COLO668 (cell line): ENCODE data around the gene ITGA5.

Source experiments
- DNase-seq: peaks from one replicate; lab custom pipeline; 2025; ENCODE audit not compliant: unreplicated experiment; lab: John Stamatoyannopoulos, UW

ITGA5 gene

DNA sequence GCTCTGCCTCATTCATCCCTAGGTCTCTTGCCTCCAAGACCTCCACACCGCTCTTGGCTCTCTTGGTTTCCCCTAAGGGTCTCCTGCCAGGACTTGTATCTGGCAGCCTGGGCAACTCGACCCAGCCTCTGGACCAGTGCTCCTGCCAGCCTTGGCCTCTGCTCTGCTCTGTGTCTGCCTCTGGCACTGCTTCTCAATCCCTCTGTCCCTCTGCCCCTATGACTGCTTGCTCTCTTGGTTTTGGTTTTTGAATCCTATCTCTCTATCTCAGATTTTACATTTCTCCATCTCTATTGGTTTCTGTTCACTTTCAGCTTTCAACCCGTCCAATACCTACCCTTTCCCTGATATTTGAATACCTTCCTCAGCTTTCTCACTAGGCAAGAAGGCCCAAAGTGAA, 6.3 kb downstream of the ITGA5 start:
- DNase-seq, result no peak

DNA sequence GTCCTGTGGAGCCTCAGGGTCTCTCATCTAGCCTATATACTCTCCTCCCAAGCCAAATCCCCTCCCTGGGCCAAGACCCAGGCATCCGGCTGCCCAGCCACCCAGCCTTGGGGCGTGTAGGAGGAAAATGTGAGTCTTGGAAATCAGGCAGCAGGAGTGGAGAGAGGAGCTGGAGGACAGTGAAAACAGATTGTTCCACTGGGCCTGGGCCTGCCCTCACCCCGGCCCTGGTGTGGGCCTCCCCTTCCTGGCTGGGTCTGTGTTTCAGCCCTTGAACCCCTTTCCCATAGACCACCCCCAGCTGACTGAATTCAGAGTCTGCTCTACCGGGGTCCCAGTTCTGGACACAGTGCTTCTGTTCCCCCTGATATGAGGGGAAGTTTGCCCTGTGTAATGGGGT, 6.7 kb downstream of the ITGA5 start:
- no peak for DNase-seq

GRCh38 chr12:54411391-54412241, 7.5 kb downstream of the ITGA5 start:
- no peak for DNase-seq

DNA sequence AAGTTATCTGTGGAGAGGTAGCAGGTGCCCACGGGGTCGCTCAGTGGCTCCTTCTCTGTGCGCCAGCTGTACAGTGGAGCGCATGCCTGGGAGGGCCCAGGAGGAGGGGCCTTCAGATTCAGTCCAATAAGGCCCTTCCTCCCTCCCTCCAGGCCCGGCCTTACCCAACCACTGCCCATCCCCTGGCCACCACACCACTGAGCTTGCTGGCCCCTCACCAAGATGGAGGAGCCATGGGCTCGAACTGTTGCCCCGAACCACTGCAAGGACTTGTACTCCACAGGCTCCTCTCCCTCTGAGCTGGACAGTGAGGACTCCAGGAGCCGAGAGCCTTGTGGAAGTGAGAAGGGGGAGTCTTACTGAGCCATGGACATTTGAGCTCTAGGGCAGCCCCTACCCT, 9.8 kb downstream of the ITGA5 start:
- DNase-seq, result no peak

DNA sequence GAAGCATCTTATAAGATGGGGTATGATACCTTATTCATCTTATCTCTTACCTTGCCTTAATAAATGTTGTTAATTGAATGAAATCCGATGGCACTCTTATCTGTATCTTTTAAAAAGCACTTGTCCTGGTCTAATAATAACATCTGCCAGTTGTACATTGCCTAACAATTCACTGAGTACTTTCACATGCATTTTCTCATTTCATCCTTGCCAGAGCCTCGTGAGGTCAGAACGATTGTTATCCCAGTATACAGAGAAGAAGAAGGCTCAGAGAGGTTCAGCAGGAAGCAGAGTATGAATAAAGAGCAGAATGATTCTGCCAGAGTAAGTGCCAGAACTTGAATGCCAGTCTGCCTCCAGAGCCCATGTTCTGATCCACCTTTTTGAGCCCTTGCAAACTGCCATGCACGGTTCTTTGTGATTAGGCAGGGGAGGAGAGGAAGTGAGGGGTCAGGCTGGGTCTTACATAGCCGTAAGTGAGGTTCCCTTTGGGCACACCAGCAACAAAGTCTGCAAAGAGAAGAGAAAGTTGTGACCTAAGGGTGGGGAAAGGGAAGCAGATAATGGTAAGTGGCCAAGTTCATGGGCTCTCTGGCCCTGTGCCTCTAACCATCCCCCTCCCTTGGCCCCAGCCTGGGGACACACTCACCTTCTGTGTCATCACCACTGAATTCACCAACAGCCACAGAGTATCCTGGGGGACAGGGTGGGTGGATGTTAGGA, 11.7 kb downstream of the ITGA5 start:
- DNase-seq, result no peak

- no peak for DNase-seq
Observed at GRCh38 chr12:54405573-54405972, 13.5 kb downstream of the ITGA5 start.

GRCh38 chr12:54405106-54405505, 14.0 kb downstream of the ITGA5 start:
- DNase-seq, result no peak

- DNase-seq, result peak; percentile 23
Observed at GRCh38 chr12:54404061-54405004, 14.7 kb downstream of the ITGA5 start.

- no peak for DNase-seq
Observed at GRCh38 chr12:54401119-54401518, 17.9 kb downstream of the ITGA5 start.

DNA sequence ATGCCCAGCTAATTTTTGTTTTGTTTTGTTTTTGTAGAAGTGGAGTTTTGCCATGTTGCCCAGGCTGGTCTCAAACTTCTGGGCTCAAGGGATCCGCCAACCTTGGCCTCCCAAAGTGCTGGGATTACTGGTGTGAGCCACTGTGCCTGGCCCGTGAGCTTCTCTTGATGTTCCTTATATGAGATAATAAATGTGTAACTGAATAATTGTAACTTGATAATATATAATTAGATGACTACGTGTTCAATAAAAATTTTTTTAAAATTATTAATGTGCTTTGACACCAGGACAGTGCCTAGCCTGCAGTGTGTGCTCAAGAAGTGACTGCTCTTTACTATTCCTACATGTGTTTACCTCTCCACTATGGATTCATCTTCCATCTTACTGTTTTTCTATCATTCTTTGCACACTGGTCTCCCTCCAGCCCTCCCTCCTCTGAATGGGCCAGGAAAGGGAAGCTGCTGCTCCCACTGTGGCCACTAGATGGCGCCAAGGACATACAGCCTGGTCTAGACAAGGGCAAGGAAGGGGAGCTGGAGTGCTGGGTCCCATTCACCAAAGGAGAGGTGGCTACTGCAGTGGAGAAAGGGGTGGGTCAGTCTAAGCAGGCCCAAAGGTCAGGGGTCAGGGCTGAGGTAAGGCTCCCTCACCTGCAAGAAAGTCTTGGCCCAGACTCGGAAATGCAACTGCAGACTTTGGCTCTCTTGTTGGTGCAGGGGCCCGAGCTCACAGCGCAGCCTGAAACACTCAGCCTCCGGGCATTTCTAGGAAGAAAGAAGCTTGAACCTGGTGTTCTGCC, 19.9 kb downstream of the ITGA5 start:
- peak; percentile 34 for DNase-seq

- no peak for DNase-seq
Observed at GRCh38 chr12:54398218-54398617, 20.8 kb downstream of the ITGA5 start.

DNA sequence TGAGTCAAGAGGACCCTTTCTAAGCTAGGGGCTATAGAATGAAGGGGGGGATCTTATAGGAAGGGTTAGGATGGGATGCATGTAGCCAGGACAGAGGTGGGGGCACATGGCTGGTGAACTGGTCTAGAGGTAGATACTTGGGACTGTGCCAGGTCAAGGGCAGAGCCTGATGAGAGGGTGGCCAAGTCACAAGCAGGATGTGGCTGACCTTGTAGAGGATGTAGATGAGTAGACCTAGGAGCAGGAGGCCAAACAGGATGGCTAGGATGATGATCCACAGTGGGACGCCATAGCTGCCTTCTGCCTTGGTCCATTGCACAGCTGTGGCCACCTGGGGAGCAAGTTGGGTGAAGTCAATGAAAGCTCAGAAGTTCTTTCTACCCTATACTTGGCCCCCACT, 21.9 kb downstream of the ITGA5 start:
- DNase-seq, result no peak

- no peak for DNase-seq
Observed at GRCh38 chr12:54395545-54395944, 23.5 kb downstream of the ITGA5 start.

DNA sequence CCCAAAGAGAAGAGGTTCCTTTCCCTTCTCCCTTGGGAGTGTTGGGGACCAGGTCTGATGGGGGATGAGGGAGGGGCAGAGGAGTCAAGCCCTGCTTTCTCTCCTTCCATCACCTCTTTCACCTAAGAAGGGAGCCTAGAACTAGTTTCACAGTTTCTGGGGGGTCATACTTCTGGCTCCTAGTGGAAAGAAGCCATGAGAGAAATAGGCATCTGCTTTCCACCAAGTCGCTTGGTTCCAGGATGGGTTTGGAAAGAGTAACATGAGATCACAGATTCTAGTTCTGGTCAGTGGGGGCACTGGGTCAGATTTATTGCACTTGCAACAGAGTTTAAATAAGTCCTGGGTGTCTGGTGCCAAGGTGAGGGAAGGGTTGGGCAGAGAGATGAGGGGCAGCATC, 24.1 kb downstream of the ITGA5 start:
- no peak for DNase-seq

GRCh38 chr12:54394281-54394719, 24.8 kb downstream of the ITGA5 start:
- DNase-seq, result peak; percentile 15

DNA sequence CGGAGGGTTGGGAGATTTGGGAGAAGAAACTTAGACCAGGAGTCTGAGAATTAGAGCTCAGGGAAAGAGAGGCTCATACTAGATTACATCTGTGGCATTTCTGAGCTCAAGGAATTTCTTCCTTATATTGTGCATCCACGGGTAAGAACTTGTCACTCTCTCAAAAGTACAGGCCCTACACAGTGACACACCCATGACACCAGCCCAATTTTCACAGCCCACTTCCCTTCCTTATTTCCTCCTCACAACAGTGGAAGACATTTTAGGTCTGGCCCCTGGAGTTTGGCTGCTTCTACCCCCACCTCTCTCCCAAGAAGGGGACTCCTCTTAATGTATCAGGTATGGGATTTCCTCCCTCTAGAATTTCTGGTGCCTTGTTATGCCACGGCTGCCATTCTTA, 25.3 kb downstream of the ITGA5 start:
- no peak for DNase-seq

GRCh38 chr12:54393207-54393609, 25.9 kb downstream of the ITGA5 start:
- no peak for DNase-seq

DNA sequence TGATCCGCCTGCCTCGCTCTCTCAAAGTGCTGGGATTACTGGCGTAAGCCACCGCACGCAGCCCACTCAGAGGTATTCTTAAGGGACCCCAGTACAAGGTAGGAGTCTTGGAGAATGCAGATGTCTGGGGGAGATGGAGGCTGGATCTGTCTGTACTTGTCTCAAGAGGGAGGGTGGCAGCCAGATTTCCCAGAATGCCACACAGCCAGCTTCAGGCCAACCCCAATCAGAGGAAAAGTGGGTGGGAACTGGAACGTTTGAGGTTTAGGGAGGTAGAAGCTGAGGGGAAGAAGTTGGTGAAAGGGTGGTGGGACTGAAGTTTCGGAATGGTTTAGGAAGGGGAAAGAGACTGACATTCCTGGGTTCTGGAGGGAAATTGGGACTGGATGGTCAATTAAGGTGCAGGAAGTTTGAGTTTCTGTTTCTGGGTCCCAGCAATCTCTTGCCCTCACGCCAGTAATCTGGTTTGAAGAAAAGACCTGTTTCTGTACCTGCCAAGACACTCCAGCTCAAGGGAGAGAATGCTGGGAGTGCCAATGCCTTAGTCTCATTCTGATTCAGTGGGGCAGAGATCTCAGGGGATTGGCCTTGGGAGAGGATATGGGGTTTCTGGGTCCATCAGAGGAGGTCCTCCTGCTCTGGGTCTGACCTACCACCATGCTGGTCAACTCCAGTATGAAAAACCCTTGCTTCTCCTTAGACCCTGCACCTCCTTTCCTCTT, 26.4 kb downstream of the ITGA5 start:
- DNase-seq, result no peak

- peak; percentile 9 for DNase-seq
Observed at GRCh38 chr12:54390668-54391551, 28.2 kb downstream of the ITGA5 start.
